Muscle layer of duodenum (tissue), 2 donors: Measurements from ENCODE around the gene OR1Q1.
"Not testable (repeated sequence)": the region's sequence is repeated elsewhere in the genome, so short reads cannot be mapped to it uniquely, and the experiment has no call there.

ENCODE experiments used
- H3K27ac ChIP-seq: one replicate; pipeline ENCODE4 v1.7.0; 2013; ENCODE audit warnings: mild to moderate bottlenecking, low read length
- H3K27me3 ChIP-seq: one replicate; pipeline ENCODE4 v1.7.0; 2013; ENCODE audit warnings: low read depth, mild to moderate bottlenecking, control low read depth, low read length
- H3K36me3 ChIP-seq, 2 donors: one replicate each; pipeline ENCODE4 v1.7.0; 2013; ENCODE audit warnings: low read length in 2 of 2, control low read depth in 1 of 2, mild to moderate bottlenecking in 1 of 2; ENCODE audit not compliant: insufficient read depth in 2 of 2, control insufficient read depth in 1 of 2
- H3K4me1 ChIP-seq, 2 donors: one replicate each; pipeline ENCODE4 v1.7.0; 2013; ENCODE audit warnings: low read length in 2 of 2, mild to moderate bottlenecking in 2 of 2, control low read depth in 1 of 2, moderate library complexity in 1 of 2; ENCODE audit not compliant: insufficient read depth in 2 of 2, control insufficient read depth in 1 of 2
- H3K4me3 ChIP-seq, 2 donors: one replicate each; pipeline ENCODE4 v1.7.0; 2013; ENCODE audit warnings: low read length in 2 of 2, low read depth in 1 of 2, mild to moderate bottlenecking in 1 of 2
- H3K9me3 ChIP-seq, 2 donors: one replicate each; pipeline ENCODE4 v1.7.0; 2013; ENCODE audit warnings: low read length in 2 of 2, control low read depth in 1 of 2, mild to moderate bottlenecking in 1 of 2; ENCODE audit not compliant: control insufficient read depth in 1 of 2
- donor health status: healthy.

The OR1Q1 gene

GRCh38 chr9:122614362-122614761, at the start of gene OR1Q1:
Gene OR1Q1, plus strand, starts transcription at chr9:122614738. Its CDS starts 0 bp downstream, at chr9:122614738.
- H3K27me3 ChIP-seq: no peaks in the 10 kb centered on the region
- no peak within 1 kb of the TSS for H3K27ac ChIP-seq
- H3K4me1 ChIP-seq: no peaks in the 10 kb centered on the region
- no peak within 1 kb of the TSS for H3K4me3 ChIP-seq
- no peaks in the 10 kb centered on the region for H3K36me3 ChIP-seq
- no peaks in the 10 kb centered on the region for H3K9me3 ChIP-seq

- Histone ChIP-seq H3K27me3 (no peaks in the 10 kb centered on the region), H3K36me3 (no peaks in the 10 kb centered on the region), H3K9me3 (no peaks in the 10 kb centered on the region), H3K4me3 (no peak overlapping the region), H3K27ac (no peak overlapping the region), H3K4me1 (no peaks in the 10 kb centered on the region)
Observed at GRCh38 chr9:122567901-122568300, 46.6 kb upstream of the OR1Q1 start.

DNA sequence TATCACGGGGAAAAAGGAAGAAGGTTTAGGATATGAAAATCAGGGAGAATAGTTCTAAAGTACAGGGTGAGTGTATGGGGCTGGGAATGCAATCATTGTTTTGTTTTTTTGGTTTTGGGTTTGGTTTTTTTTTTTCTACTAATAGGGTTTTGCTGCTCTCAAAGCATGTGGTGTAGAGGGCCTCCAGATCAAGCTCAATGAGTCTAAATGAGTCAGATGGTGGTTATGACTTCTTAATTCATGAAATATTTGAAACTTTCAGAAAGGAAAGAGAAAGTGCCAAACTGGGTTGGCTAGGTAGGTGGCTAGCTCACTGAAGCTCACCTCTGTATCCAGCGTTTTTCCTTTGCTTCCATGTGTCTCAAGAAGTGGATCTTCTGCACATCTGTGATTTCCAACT, 42.1 kb upstream of the OR1Q1 start:
- Histone ChIP-seq H3K4me1 (no peaks in the 10 kb centered on the region), H3K9me3 (peaks cover 0 to 3% of the 10 kb centered on the region in 2 donors), H3K27me3 (no peaks in the 10 kb centered on the region), H3K36me3 (no peaks in the 10 kb centered on the region), H3K4me3 (no peak overlapping the region), H3K27ac (no peak overlapping the region)

DNA sequence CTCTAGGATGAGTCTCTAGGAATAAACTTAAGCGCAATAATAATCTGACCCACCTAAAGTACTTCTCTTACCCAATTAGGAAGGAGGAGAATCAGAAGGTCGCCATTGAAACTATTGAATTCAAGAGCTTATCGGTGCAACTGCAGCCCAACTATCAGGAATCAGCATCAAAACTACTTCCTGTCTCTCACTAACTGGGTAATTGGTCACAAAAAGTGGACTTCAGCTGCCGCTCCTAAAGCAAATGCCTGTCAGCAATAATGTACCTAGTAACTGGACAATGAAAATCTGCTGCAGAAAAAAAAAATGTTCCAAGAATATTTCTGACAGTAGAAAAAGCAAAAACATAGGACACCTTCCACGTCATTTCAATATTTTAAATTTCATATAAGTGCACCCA, 34.7 kb upstream of the OR1Q1 start:
- H3K27ac ChIP-seq: no peak overlapping the region
- H3K9me3 ChIP-seq: no peaks in the 10 kb centered on the region
- no peak overlapping the region for H3K4me3 ChIP-seq
- H3K4me1 ChIP-seq: no peaks in the 10 kb centered on the region
- H3K36me3 ChIP-seq: no peaks in the 10 kb centered on the region
- no peaks in the 10 kb centered on the region for H3K27me3 ChIP-seq

GRCh38 chr9:122580360-122580759, 34.2 kb upstream of the OR1Q1 start:
- Histone ChIP-seq H3K27ac (no peak overlapping the region), H3K4me3 (no peak overlapping the region), H3K27me3 (no peaks in the 10 kb centered on the region), H3K36me3 (no peaks in the 10 kb centered on the region), H3K4me1 (no peaks in the 10 kb centered on the region), H3K9me3 (no peaks in the 10 kb centered on the region)

- not testable (repeated sequence) for H3K4me1 ChIP-seq, H3K36me3 ChIP-seq, H3K27me3 ChIP-seq
Observed at GRCh38 chr9:122583284-122583683, 31.3 kb upstream of the OR1Q1 start, which contains the start of gene OR1L8. Gene OR1L8, minus strand, starts transcription at chr9:122583384. Its CDS starts 14,907 bp downstream, at chr9:122568477.

GRCh38 chr9:122605691-122606090, 8.8 kb upstream of the OR1Q1 start:
- Histone ChIP-seq H3K4me1 (no peaks in the 10 kb centered on the region), H3K27me3 (no peaks in the 10 kb centered on the region), H3K27ac (no peak overlapping the region), H3K36me3 (no peaks in the 10 kb centered on the region), H3K9me3 (no peaks in the 10 kb centered on the region), H3K4me3 (no peak overlapping the region)

More at GRCh38 chr9:122583284-122583683, 31.3 kb upstream of the OR1Q1 start, which contains the start of gene OR1L8:
- H3K9me3 ChIP-seq, H3K4me3 ChIP-seq, H3K27ac ChIP-seq: not testable (repeated sequence)

DNA sequence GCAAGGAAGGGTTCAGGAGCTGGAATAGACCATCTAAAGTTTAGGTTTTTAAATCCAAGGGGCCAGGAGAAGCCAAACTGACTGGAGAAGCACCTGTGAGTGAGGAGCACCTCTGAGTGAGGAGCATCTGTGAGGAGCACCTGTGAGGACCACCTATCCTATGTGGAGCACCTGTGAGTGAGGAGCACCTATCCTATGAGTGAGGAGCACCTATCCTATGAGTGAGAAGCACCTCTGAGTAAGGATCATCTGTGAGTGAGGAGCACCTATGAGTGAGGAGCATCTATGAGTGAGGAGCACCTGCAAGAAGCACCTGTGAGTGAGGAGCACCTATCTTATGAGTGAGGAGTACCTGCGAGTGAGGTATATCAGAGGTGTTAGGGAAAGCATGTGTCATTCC, 8.0 kb upstream of the OR1Q1 start:
- H3K27ac ChIP-seq: no peak overlapping the region
- no peaks in the 10 kb centered on the region for H3K4me1 ChIP-seq
- H3K9me3 ChIP-seq: no peaks in the 10 kb centered on the region

GRCh38 chr9:122609804-122610203, 4.7 kb upstream of the OR1Q1 start:
- Histone ChIP-seq H3K36me3 (no peaks in the 10 kb centered on the region), H3K4me3 (no peak overlapping the region), H3K27me3 (no peaks in the 10 kb centered on the region), H3K27ac (no peak overlapping the region), H3K9me3 (no peaks in the 10 kb centered on the region), H3K4me1 (no peaks in the 10 kb centered on the region)

More for the DNA sequence above, 8.0 kb upstream of the OR1Q1 start:
- Histone ChIP-seq H3K4me3 (no peak overlapping the region), H3K36me3 (no peaks in the 10 kb centered on the region), H3K27me3 (no peaks in the 10 kb centered on the region)

DNA sequence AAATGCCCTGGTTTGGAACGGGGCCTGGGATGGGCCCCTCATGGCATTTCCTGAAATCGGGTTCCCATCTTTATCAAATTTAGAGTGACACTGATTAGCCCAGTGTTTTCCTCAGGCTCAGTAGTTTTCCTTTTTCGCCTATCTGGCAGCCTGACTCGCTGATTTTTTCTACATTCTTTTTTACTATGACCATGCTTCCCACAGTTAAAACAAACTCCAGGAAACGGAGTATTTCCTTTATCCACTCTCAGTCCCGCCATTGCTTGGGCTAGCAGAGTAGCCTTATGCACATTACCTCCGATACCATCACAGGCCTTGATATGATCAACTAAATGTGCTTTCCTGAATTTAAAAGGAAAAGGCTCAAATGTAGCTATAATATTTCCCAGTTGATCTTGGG, 5.5 kb downstream of the OR1Q1 start:
- no peak overlapping the region for H3K27ac ChIP-seq

DNA sequence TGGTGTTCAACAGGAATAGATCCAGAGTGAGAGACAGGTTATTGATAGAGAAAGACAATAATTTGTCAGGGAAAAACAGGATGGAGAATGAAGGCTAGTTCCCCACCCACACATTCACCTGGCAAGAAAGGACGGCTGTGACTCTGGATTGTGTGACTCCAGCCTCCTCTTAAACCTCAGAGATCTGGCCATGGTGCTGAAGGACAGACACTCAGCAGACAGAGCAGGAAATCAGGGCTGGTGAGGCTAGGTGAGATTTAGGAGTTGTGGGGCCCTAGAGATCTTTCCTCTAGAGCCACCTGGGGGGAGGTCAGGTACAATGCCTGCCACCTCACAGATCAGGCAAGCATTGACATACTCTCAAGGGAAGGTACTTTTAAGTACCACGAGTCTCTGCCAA, 27.7 kb downstream of the OR1Q1 start:
- no peaks in the 10 kb centered on the region for H3K4me1 ChIP-seq
- no peak overlapping the region for H3K27ac ChIP-seq
- no peaks in the 10 kb centered on the region for H3K27me3 ChIP-seq
- peaks cover 0 to 8% of the 10 kb centered on the region in 2 donors for H3K9me3 ChIP-seq
- H3K36me3 ChIP-seq: no peaks in the 10 kb centered on the region
- no peak overlapping the region for H3K4me3 ChIP-seq

More for the DNA sequence above, 5.5 kb downstream of the OR1Q1 start:
- Histone ChIP-seq H3K4me3 (no peak overlapping the region), H3K27me3 (no peaks in the 10 kb centered on the region), H3K4me1 (no peaks in the 10 kb centered on the region), H3K36me3 (no peaks in the 10 kb centered on the region), H3K9me3 (no peaks in the 10 kb centered on the region)

- Histone ChIP-seq H3K4me1 (no peaks in the 10 kb centered on the region), H3K27me3 (no peaks in the 10 kb centered on the region), H3K9me3 (peaks cover 0 to 2% of the 10 kb centered on the region in 2 donors), H3K27ac (no peak overlapping the region), H3K36me3 (no peaks in the 10 kb centered on the region), H3K4me3 (no peak overlapping the region)
Observed at GRCh38 chr9:122656378-122656777, 41.8 kb downstream of the OR1Q1 start.
